Thyroid gland (tissue), 4 donors: ENCODE data around the gene HCK.

Experiments
- POLR2A ChIP-seq, 2 donors: fragments of 450-650 bp; IDR thresholded peaks; one replicate each; pipeline ENCODE4 v1.6.1; 2017; ENCODE audit warnings: antibody characterized with exemption in 2 of 2, mild to moderate bottlenecking in 2 of 2, moderate library complexity in 1 of 2
- TF ChIP-seq, protein P1 (sequence below), 6 experiments: fragments of 200-600 bp in 3 of 6; fragments of 450-650 bp in 3 of 6; sonication (generic) in 3 of 6; IDR thresholded peaks; one replicate each; pipeline ENCODE4 v1.5.1; 2016 to 2019; ENCODE audit warnings: antibody characterized with exemption in 6 of 6, mild to moderate bottlenecking in 2 of 6, inconsistent platforms in 1 of 6, moderate library complexity in 1 of 6

DNA sequence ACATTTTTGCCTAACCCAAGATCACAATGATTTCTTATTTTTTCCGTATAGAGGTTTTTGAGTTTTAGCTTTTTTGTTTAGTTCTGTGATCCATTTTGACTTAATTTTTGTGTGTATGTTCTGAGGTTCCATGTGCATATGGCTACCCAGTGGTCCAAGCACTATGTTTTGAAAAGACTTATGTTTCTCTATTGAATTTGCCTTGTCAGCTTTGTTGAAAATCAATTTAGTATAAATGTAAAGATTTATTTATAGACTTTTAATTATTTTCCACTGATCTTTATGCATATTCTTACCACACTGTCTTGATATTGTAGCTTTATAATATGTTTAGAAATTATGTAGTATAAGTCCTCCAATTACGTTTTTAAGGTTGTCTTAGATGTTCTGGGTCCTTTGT is 67.7 kb downstream of the HCK start:
- TF ChIP-seq, protein P1, sequence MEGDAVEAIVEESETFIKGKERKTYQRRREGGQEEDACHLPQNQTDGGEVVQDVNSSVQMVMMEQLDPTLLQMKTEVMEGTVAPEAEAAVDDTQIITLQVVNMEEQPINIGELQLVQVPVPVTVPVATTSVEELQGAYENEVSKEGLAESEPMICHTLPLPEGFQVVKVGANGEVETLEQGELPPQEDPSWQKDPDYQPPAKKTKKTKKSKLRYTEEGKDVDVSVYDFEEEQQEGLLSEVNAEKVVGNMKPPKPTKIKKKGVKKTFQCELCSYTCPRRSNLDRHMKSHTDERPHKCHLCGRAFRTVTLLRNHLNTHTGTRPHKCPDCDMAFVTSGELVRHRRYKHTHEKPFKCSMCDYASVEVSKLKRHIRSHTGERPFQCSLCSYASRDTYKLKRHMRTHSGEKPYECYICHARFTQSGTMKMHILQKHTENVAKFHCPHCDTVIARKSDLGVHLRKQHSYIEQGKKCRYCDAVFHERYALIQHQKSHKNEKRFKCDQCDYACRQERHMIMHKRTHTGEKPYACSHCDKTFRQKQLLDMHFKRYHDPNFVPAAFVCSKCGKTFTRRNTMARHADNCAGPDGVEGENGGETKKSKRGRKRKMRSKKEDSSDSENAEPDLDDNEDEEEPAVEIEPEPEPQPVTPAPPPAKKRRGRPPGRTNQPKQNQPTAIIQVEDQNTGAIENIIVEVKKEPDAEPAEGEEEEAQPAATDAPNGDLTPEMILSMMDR (IDR thresholded peaks at IDR 0.05): no peak
- no peak for TF ChIP-seq POLR2A (IDR thresholded peaks at IDR 0.05)
